GM13977 (cell line): Measurements from ENCODE around the gene ONECUT1.

Experiments
- DNase-seq: peaks from one replicate; pipeline ENCODE4 v3.0.0; 2012; ENCODE audit warnings: low spot score
- in situ Hi-C: fragments of 300-500 bp; cut with MboI; formaldehyde crosslinking; loops from one replicate; pipeline ENCODE4 v1.12.0; 2022; ENCODE audit warnings: low sequenced_read_pairs, low pct_unique_long_range_greater_than_20kb, mixed read lengths, inconsistent platforms; ENCODE audit not compliant: unreplicated experiment
- TF ChIP-seq, protein P1 (sequence below): IDR thresholded peaks from 2 replicates; pipeline ENCODE4 v1.5.1; 2012; ENCODE audit warnings: mild to moderate bottlenecking, control low read depth; ENCODE audit not compliant: insufficient read depth; ENCODE audit errors: extremely low read depth, missing control alignments

ONECUT1 gene

DNA sequence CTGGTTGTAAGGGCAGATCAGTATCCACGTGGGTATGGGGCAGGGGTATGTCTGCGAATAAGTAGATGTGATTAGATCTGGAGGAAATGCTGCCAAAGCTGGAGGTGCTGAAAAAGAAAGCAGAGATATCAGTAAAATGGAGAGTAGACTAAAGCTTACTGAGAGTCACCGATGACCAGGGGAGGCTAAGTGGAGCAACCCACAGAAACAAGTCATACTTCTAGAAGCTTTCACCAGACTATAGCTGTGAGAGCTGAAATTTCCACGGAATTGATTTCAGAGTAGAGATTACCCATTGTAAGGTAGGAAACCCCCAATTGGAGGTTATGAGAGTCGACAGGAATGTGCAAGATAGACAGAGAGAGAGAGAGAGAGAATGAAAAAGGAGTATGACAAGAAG is 27.5 kb downstream of the ONECUT1 start:
- in situ Hi-C loops, result no loop called here
- TF ChIP-seq, protein P1, sequence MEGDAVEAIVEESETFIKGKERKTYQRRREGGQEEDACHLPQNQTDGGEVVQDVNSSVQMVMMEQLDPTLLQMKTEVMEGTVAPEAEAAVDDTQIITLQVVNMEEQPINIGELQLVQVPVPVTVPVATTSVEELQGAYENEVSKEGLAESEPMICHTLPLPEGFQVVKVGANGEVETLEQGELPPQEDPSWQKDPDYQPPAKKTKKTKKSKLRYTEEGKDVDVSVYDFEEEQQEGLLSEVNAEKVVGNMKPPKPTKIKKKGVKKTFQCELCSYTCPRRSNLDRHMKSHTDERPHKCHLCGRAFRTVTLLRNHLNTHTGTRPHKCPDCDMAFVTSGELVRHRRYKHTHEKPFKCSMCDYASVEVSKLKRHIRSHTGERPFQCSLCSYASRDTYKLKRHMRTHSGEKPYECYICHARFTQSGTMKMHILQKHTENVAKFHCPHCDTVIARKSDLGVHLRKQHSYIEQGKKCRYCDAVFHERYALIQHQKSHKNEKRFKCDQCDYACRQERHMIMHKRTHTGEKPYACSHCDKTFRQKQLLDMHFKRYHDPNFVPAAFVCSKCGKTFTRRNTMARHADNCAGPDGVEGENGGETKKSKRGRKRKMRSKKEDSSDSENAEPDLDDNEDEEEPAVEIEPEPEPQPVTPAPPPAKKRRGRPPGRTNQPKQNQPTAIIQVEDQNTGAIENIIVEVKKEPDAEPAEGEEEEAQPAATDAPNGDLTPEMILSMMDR, result no peak
- DNase-seq, result no peak

DNA sequence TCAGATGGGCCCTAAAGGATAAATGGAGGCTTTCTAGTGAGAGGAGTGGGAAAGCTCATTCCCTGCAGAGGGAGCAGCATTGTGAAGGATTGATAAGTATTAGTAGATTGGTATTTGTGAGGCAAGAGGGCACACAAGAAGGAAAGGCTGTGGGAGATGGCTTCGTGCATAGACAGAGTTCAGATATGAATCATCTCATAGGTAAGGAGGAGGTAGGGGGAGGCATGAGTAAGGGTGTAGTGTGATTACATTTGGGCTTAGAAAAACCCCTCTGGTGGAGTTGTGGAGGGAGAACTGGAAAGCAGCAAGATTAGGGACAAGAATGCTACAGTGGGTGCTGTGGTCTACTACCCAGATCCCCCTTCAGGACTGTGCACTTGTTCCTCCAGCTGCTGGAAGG is 29.6 kb downstream of the ONECUT1 start:
- in situ Hi-C loops, result no loop called here
- TF ChIP-seq, protein P1, result no peak
- no peak for DNase-seq

DNA sequence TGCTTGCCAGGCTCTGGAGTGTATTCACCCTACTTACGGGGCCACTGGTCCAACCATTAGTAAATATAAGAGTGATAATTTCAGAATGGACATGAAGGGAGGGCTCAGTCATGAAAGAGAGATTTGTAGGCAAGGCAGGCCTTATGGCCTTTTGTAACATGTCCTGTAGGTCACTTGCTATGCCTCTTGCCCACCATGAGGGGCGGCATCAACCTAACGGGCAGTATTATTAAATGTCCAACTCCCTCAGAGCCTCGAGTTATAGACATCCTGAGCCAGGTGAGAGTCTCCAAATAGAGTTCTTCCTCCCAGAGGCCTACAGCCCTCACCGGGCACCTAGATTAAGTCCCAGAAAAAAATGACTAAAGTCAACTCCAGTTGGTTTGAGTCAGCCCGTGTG is 30.2 kb downstream of the ONECUT1 start:
- TF ChIP-seq, protein P1, result no peak
- in situ Hi-C loops, result no loop called here
- no peak for DNase-seq

DNA sequence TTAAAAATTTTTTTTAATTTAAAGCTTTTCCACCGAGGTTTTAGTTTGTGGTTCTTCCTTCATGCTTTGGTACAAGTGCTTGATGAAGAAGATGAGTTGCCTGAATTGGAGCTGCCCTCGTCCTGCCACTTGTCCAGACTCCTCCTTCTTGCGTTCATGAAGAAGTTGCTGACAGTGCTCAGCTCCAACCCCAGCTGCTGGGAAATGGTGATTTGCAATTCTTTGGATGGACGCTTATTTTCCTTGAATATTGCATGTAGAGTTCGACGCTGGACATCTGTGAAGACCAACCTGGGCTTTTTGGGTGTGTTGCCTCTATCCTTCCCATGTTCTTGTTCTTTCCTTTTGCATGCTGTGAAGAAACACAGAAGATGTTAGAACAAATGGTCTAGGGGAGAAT is 32.6 kb downstream of the ONECUT1 start:
- TF ChIP-seq, protein P1, result no peak
- in situ Hi-C loops, result no loop called here
- DNase-seq, result no peak

DNA sequence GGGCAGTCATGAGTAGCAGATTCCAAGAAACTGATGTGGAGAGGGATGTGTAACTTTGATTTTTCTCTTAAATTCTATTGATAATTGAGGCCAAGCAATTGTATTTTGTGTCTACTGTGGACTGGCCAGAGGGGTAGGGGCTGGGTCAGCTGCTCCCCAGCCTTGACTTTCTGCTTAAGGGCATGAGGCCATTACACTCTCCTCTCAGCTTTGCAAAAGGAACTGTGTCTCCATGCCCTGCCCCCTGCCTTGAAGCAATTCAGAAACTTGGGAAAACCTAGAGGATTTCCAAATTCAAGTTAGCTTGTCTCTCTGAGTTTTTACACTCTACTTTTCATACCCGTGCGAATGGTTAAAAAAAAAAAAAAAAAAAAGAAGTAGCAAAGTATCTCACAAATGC is 38.6 kb downstream of the ONECUT1 start:
- TF ChIP-seq, protein P1, result no peak
- in situ Hi-C loops, result no loop called here
- no peak for DNase-seq

DNA sequence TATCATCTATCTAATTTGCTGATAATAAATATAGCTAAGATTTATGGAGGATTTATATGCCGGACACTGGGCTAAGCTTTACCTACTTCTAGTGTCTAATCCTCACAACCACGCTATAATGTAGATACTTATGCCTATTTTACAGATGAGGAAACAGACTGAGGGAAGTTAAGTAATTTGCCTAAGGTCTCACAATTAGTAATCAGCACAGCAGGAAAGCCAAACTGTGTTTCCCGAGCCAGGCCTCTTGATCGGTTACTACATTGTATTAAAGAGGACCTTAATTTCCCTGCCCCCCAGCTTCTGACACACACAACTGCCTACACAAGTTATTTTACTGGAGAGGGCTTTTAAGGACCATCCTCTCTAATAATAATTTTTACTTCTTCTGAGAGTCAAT is 40.9 kb downstream of the ONECUT1 start:
- in situ Hi-C loops, result no loop called here
- no peak for DNase-seq
- TF ChIP-seq, protein P1, result no peak
